Natural killer cell treated with Interleukin-12 subunit alpha and Interleukin-12 subunit beta and Interleukin-15 and Interleukin-18, amount 100 ng/mL, for 72 hours (primary cell): ENCODE data around the gene FGF2. TPM values are rescaled to one million over a fixed set of nuclear protein-coding genes. Genes with fewer than 3 reads are reported as not detected.
"Not testable (repeated sequence)": the region's sequence is repeated elsewhere in the genome, so short reads cannot be mapped to it uniquely, and the experiment has no call there.

ENCODE experiments used
- ATAC-seq, 2 donors: fragments of 150-1000 bp; cut with Tn5 transposase in 1 of 2; sonication (Bioruptor Pico), chemical (Tn5 transposase) in 1 of 2; 2 replicates each; pipeline ENCODE4 v1.10.0; 2021
- DNase-seq: peaks from one replicate; pipeline ENCODE4 v3.0.0; 2022; ENCODE audit warnings: low spot score
- H3K27ac Mint-ChIP-seq, 2 donors: 1 replicate in 1 of 2; 2 replicates in 1 of 2; pipeline ENCODE4 v1.8.0; 2022; ENCODE audit warnings: mixed read lengths in 2 of 2, mild to moderate bottlenecking in 1 of 2, moderate library complexity in 1 of 2
- H3K27me3 Mint-ChIP-seq, 2 donors: 1 replicate in 1 of 2; 2 replicates in 1 of 2; pipeline ENCODE4 v1.8.0; 2022; ENCODE audit warnings: mixed read lengths in 2 of 2
- H3K36me3 Mint-ChIP-seq: one replicate; pipeline ENCODE4 v1.8.0; 2022; ENCODE audit warnings: mixed read lengths
- H3K4me1 Mint-ChIP-seq, 2 donors: 1 replicate in 1 of 2; 2 replicates in 1 of 2; pipeline ENCODE4 v1.8.0; 2022; ENCODE audit warnings: low read depth in 2 of 2, mixed read lengths in 2 of 2, mild to moderate bottlenecking in 1 of 2
- H3K4me3 Mint-ChIP-seq: one replicate; pipeline ENCODE4 v1.8.0; 2022; ENCODE audit warnings: mixed read lengths
- H3K9me3 Mint-ChIP-seq: 2 replicates; pipeline ENCODE4 v1.8.0; 2022; ENCODE audit warnings: mixed read lengths
- total RNA-seq, 2 donors: library from RNA; stranded (reverse); gene quantifications; one replicate each; pipeline ENCODE4 v1.2.3, GENCODE V29; 2022

Gene FGF2
- total RNA-seq: 1 to 10 TPM; 1.5 to 3.9 TPM

- Mint-ChIP-seq H3K4me3 (peak within 1 kb of the TSS; percentile 77), H3K27me3 (peaks cover 45 to 74% of the 10 kb centered on the region in 2 donors), H3K27ac (peak within 1 kb of the TSS; percentile 0 to 81), H3K9me3 (no peaks in the 10 kb centered on the region), H3K36me3 (peaks cover 5% of the 10 kb centered on the region), H3K4me1 (peaks cover 11 to 13% of the 10 kb centered on the region in 2 donors)
- ATAC-seq: peak; percentile 45 to 69
- DNase-seq: no peak
Observed at GRCh38 chr4:122826553-122827257, at the start of gene FGF2. TSS of gene FGF2 (plus strand) at chr4:122826831. CDS start at chr4:122827175, 344 bp downstream.

DNA sequence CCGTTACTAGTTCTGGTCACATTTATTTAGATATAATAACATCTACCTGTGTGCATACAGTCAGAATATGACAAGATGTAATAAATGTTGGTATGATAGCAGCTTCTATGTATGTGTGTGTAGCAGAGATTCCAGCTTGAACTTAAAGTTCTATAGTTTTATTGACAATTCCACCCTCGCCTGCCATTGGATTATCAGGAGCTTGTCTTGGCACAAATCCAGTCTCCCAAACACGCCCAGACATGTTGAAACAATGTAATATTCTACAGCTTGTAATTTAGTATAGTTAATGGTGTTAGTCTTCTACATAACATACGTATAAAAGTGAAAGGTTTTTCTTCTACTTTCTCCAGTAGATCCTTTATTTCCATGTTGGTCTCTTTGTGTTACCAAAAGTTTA, 49.7 kb upstream of the FGF2 start:
- no peaks in the 10 kb centered on the region for H3K36me3 Mint-ChIP-seq
- no peak overlapping the region for H3K4me3 Mint-ChIP-seq
- peaks cover 0 to 10% of the 10 kb centered on the region in 2 donors for H3K4me1 Mint-ChIP-seq
- peaks cover 3 to 4% of the 10 kb centered on the region in 2 donors for H3K27me3 Mint-ChIP-seq
- H3K27ac Mint-ChIP-seq: no peak overlapping the region
- no peaks in the 10 kb centered on the region for H3K9me3 Mint-ChIP-seq
- no peak for ATAC-seq
- DNase-seq: no peak

- Mint-ChIP-seq H3K27me3 (peaks cover 3 to 8% of the 10 kb centered on the region in 2 donors), H3K9me3 (no peaks in the 10 kb centered on the region), H3K36me3 (no peaks in the 10 kb centered on the region), H3K4me3 (no peak overlapping the region), H3K27ac (no peak overlapping the region), H3K4me1 (peaks cover 0 to 3% of the 10 kb centered on the region in 2 donors)
- DNase-seq: no peak
- no peak for ATAC-seq
Observed at GRCh38 chr4:122777846-122778673, 48.6 kb upstream of the FGF2 start.

DNA sequence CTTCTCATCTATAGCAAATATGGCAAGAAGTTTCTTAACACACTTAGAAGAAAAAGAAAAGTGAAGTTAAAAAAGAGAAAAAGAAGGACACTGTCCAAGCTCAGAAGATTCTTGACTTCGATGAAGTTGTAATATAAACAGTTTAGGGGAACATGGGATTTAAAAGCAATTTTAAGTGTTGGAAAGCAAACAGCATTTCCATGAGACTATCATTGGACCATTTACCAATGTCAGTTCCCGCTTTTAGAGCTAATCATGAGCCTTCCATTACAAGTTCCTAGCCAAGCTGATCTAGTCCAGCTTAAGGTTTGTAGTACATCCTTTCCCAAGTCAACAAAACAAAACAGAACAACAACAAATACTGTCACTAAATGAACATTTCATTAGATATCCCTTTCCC, 45.1 kb upstream of the FGF2 start:
- Mint-ChIP-seq H3K9me3 (peaks cover 3% of the 10 kb centered on the region), H3K27me3 (peaks cover 3 to 13% of the 10 kb centered on the region in 2 donors), H3K27ac (no peak overlapping the region), H3K36me3 (no peaks in the 10 kb centered on the region), H3K4me1 (peaks cover 10 to 11% of the 10 kb centered on the region in 2 donors), H3K4me3 (no peak overlapping the region)
- DNase-seq (no peak), ATAC-seq (no peak)

DNA sequence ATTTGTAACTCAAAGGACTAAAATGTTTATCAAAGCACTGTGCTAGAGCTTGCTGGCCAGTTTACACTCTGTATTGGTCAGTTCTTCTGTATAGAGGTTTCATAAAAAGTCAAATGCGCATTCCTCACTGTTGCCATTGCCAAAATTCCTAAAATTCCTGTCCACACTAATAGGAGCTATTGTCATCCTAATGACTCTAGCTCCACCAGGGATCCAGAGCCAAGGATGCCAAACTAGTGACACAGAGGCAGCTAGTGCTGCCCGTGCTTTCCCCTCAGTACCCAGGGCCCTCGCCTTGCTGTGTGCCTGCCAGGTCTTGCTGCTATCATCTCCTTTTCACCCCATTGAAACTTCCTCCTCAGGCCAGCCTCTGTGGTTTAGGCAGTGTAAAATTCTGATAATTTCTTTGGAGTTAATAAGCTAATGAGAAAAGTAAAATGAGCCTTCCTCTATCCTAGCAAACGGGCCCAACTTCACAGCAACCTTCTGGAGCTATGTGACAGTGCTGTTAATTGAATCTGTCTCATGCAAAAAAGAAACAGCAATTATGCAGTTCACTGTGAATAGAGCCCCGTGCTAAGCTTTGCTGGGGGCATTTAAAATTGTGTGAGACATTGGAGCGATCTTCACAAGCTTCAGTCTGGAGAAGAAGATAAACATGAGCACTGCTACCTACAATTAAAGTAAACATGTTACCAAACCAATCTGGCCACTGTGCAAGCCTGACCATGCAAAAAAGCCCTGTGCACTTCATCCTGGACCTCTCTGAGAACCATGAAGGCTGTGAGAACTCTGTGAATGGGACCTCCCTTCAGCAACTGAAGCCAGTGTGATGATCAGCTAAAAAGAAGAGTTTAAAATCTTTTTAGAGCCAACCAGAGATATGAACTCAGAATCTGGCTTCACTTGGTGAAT, 43.1 kb upstream of the FGF2 start:
- no peak for DNase-seq
- Mint-ChIP-seq H3K4me1 (peaks cover 10 to 12% of the 10 kb centered on the region in 2 donors), H3K27ac (no peak overlapping the region), H3K4me3 (no peak overlapping the region), H3K36me3 (no peaks in the 10 kb centered on the region), H3K9me3 (peaks cover 3% of the 10 kb centered on the region), H3K27me3 (peaks cover 3 to 15% of the 10 kb centered on the region in 2 donors)
- no peak for ATAC-seq

DNA sequence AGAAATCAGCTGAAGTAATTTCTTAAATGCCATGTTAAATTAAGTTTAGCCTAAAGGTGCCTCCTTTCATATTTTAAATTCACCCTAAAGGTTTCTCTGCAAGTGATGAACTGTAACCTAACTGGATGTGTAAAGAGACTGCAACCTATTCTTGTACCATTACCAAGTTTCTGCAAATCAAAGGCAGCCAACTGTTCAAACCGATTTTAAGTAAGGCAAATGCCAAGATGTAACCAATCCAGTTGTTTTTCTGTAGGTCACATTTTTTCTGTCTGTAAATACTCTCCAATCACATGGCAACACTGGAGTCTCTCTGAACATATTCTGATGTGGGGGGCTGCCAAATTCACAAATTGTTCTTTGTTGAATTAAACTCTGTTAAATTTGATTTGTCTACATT, 42.4 kb upstream of the FGF2 start:
- no peak overlapping the region for H3K27ac Mint-ChIP-seq

DNA sequence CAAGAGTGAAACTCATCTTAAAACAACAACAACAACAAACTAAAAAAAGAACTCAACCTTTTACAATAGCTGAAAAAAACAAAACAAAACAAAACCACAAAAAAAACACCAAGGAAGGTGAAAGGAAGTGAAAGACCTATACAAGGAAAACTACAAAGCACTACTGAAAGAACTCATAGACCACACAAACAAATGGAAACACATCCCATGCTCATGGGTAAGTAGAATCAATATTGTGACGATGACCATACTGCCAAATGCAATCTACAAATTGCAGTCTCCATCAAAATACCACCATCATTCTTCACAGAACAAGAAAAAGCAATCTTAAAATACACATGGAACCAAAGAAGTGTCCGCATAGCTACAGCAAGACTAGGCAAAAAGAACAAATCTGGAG, 41.5 kb upstream of the FGF2 start:
- Mint-ChIP-seq H3K4me3 (no peak overlapping the region), H3K36me3 (no peaks in the 10 kb centered on the region), H3K4me1 (peaks cover 10 to 12% of the 10 kb centered on the region in 2 donors), H3K27me3 (peaks cover 3 to 15% of the 10 kb centered on the region in 2 donors), H3K9me3 (peaks cover 3% of the 10 kb centered on the region), H3K27ac (no peak overlapping the region)
- ATAC-seq (no peak), DNase-seq (no peak)

More for the DNA sequence above, 42.4 kb upstream of the FGF2 start:
- H3K4me3 Mint-ChIP-seq: no peak overlapping the region
- no peak for ATAC-seq
- H3K36me3 Mint-ChIP-seq: no peaks in the 10 kb centered on the region
- DNase-seq: no peak
- H3K27me3 Mint-ChIP-seq: peaks cover 3 to 15% of the 10 kb centered on the region in 2 donors
- peaks cover 3% of the 10 kb centered on the region for H3K9me3 Mint-ChIP-seq
- H3K4me1 Mint-ChIP-seq: peaks cover 10 to 12% of the 10 kb centered on the region in 2 donors

- not testable (repeated sequence) for H3K9me3 Mint-ChIP-seq, H3K27ac Mint-ChIP-seq, DNase-seq, ATAC-seq, H3K36me3 Mint-ChIP-seq
- Mint-ChIP-seq H3K27me3 (peaks cover 3 to 15% of the 10 kb centered on the region in 2 donors), H3K4me3 (peak overlapping the region; percentile 8), H3K4me1 (peaks cover 10 to 12% of the 10 kb centered on the region in 2 donors)
Observed at GRCh38 chr4:122786296-122786695, 40.3 kb upstream of the FGF2 start.

DNA sequence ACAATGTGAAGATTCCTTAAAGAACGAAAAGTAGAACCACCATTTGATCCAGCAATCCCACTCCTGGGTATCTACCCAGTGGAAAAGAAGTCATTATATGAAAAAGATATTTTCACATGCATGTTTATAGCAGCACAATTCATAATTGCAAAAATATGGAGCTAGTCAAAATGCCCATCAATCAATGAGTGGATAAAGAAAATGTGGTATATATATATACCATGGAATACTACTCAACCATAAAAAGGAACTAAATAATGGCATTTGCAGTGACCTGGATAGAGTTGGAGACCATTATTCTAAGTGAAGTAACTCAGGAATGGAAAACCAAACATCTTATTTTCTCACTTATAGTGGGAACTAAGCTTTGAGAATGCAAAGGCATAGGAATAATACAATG, 39.7 kb upstream of the FGF2 start:
- not testable (repeated sequence) for H3K9me3 Mint-ChIP-seq, H3K4me3 Mint-ChIP-seq, ATAC-seq, H3K27ac Mint-ChIP-seq, H3K36me3 Mint-ChIP-seq, DNase-seq
- H3K4me1 Mint-ChIP-seq: peaks cover 10 to 12% of the 10 kb centered on the region in 2 donors
- peaks cover 0 to 10% of the 10 kb centered on the region in 2 donors for H3K27me3 Mint-ChIP-seq

DNA sequence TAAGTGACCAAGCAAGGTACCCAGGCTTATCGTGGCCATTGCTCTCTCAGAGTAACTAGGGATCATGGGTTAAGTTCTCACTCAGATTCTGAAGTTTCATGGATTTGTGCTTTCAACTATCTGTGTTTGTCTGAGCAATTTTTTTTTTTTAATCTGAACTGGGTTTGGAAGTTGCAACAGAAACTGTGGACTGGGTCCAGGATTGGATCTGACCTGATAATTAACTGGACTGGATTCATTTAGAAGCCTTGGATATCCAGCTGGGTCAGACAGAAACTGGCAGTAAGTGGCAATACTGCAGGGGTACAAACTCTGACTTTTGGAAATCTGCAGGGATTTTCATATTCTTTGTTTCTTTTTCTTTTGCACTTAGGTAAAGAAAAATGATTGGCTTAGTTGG, 38.7 kb upstream of the FGF2 start:
- H3K4me3 Mint-ChIP-seq: no peak overlapping the region
- no peak for ATAC-seq
- H3K27me3 Mint-ChIP-seq: peaks cover 0 to 7% of the 10 kb centered on the region in 2 donors
- DNase-seq: no peak
- H3K27ac Mint-ChIP-seq: no peak overlapping the region
- H3K36me3 Mint-ChIP-seq: no peaks in the 10 kb centered on the region
- peaks cover 3% of the 10 kb centered on the region for H3K9me3 Mint-ChIP-seq
- peaks cover 10 to 12% of the 10 kb centered on the region in 2 donors for H3K4me1 Mint-ChIP-seq

DNA sequence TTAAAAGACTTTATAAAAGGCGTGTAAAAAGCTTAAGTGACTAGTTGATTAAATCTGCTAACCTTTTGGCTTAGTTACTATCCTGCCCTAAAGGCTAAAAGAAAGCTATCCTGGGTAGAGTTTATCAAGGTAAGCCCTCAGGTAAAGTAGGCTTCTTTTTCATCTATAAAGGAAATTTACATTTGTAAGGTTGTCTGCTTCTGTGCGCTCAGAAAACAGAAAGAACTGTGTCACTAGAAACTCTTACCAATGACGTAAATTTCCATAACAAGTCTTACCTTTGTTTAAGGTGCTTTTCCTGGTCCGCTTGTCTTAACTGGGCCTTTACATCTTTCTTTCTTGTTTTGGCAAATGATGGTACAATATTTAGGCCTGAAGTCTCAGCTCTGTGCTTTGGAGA, 37.7 kb upstream of the FGF2 start:
- peaks cover 7 to 12% of the 10 kb centered on the region in 2 donors for H3K4me1 Mint-ChIP-seq
- H3K4me3 Mint-ChIP-seq: no peak overlapping the region
- DNase-seq: no peak
- no peaks in the 10 kb centered on the region for H3K36me3 Mint-ChIP-seq
- peaks cover 3% of the 10 kb centered on the region for H3K9me3 Mint-ChIP-seq
- no peak overlapping the region for H3K27ac Mint-ChIP-seq
- H3K27me3 Mint-ChIP-seq: peaks cover 0 to 7% of the 10 kb centered on the region in 2 donors
- no peak for ATAC-seq

DNA sequence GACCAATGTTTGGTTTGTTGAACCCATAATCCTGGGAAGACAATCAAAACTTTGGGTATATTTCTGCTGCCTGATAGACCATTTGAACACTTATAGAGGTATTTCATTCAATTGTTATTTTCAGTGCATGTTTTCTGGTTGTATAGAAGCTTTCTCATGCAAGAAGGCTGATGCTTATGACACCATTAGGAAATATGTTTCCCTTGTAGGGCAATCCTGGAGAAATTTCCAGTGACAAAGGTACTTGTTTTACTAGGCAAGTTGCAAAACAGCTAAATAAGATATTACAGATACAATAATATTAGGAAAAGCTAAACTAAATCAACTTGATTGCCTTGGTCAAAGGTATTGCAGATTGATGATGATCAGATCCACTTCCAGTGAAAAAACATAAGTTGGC, 32.8 kb upstream of the FGF2 start:
- Mint-ChIP-seq H3K4me1 (no peaks in the 10 kb centered on the region), H3K27me3 (peaks cover 0 to 6% of the 10 kb centered on the region in 2 donors), H3K27ac (no peak overlapping the region), H3K36me3 (no peaks in the 10 kb centered on the region), H3K4me3 (no peak overlapping the region), H3K9me3 (no peaks in the 10 kb centered on the region)
- DNase-seq: no peak
- ATAC-seq: no peak

DNA sequence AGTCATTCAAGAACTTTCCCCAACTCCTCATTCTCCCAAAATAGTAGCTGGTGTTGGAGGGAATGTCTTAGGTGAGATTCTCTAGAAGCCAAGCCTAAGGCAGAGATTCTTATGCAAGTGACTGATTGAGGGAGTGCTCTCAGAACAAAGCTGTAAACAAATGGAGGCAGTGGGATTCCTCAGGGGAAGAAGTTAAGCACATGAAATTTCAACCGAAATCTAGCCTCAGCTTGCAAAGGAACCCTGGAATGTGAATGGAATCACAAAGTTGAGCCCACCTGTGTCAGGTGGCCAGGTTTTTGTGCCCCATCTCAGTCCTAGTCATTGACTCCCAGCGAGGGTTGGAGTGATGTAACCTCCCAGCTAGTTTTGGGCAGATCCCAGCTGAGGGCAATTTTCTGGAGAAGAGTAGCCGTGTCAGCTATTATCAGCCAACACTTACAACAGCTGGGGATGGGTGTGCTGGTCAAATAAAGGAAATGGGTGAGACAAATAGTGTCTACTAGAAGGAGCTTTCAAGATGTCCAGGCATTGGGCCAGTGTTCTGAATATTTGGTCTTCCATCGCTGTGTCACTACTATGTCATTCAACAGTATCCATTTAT, 29.7 kb upstream of the FGF2 start:
- H3K27me3 Mint-ChIP-seq: peaks cover 0 to 6% of the 10 kb centered on the region in 2 donors
- H3K4me3 Mint-ChIP-seq: no peak overlapping the region
- DNase-seq (no peak), ATAC-seq (no peak)
- no peaks in the 10 kb centered on the region for H3K36me3 Mint-ChIP-seq
- H3K27ac Mint-ChIP-seq: no peak overlapping the region
- no peaks in the 10 kb centered on the region for H3K4me1 Mint-ChIP-seq
- no peaks in the 10 kb centered on the region for H3K9me3 Mint-ChIP-seq
